Muscle layer of duodenum (tissue), 2 donors: ENCODE measurements around the gene OR2AG1.

Experiments used
- H3K27ac ChIP-seq: one replicate; pipeline ENCODE4 v1.7.0; 2013; ENCODE audit warnings: mild to moderate bottlenecking, low read length
- H3K27me3 ChIP-seq: one replicate; pipeline ENCODE4 v1.7.0; 2013; ENCODE audit warnings: low read depth, mild to moderate bottlenecking, control low read depth, low read length
- H3K36me3 ChIP-seq, 2 donors: one replicate each; pipeline ENCODE4 v1.7.0; 2013; ENCODE audit warnings: low read length in 2 of 2, control low read depth in 1 of 2, mild to moderate bottlenecking in 1 of 2; ENCODE audit not compliant: insufficient read depth in 2 of 2, control insufficient read depth in 1 of 2
- H3K4me1 ChIP-seq, 2 donors: one replicate each; pipeline ENCODE4 v1.7.0; 2013; ENCODE audit warnings: low read length in 2 of 2, mild to moderate bottlenecking in 2 of 2, control low read depth in 1 of 2, moderate library complexity in 1 of 2; ENCODE audit not compliant: insufficient read depth in 2 of 2, control insufficient read depth in 1 of 2
- H3K4me3 ChIP-seq, 2 donors: one replicate each; pipeline ENCODE4 v1.7.0; 2013; ENCODE audit warnings: low read length in 2 of 2, low read depth in 1 of 2, mild to moderate bottlenecking in 1 of 2
- H3K9me3 ChIP-seq, 2 donors: one replicate each; pipeline ENCODE4 v1.7.0; 2013; ENCODE audit warnings: low read length in 2 of 2, control low read depth in 1 of 2, mild to moderate bottlenecking in 1 of 2; ENCODE audit not compliant: control insufficient read depth in 1 of 2
- donor health status: healthy.

OR2AG1 gene

GRCh38 chr11:6782720-6783119 lies at the start of gene OR2AG1:
TSS of gene OR2AG1 (plus strand) at chr11:6783020. CDS start at chr11:6785038, 2,018 bp downstream.
- no peaks in the 10 kb centered on the region for H3K4me1 ChIP-seq
- H3K27me3 ChIP-seq = no peaks in the 10 kb centered on the region
- H3K27ac ChIP-seq = no peak within 1 kb of the TSS
- no peaks in the 10 kb centered on the region for H3K9me3 ChIP-seq
- H3K4me3 ChIP-seq = no peak within 1 kb of the TSS
- no peaks in the 10 kb centered on the region for H3K36me3 ChIP-seq

GRCh38 chr11:6733326-6734275 lies 49.2 kb upstream of the OR2AG1 start:
- H3K9me3 ChIP-seq = peaks cover 0 to 5% of the 10 kb centered on the region in 2 donors
- H3K27ac ChIP-seq = no peak overlapping the region
- no peak overlapping the region for H3K4me3 ChIP-seq
- no peaks in the 10 kb centered on the region for H3K27me3 ChIP-seq
- no peaks in the 10 kb centered on the region for H3K36me3 ChIP-seq
- H3K4me1 ChIP-seq = no peaks in the 10 kb centered on the region

GRCh38 chr11:6734616-6735015 lies 48.2 kb upstream of the OR2AG1 start:
- Histone ChIP-seq H3K4me3 (no peak overlapping the region), H3K9me3 (peaks cover 0 to 5% of the 10 kb centered on the region in 2 donors), H3K27me3 (no peaks in the 10 kb centered on the region), H3K4me1 (no peaks in the 10 kb centered on the region), H3K36me3 (no peaks in the 10 kb centered on the region), H3K27ac (no peak overlapping the region)

GRCh38 chr11:6735306-6735705 lies 47.5 kb upstream of the OR2AG1 start:
- Histone ChIP-seq H3K4me3 (no peak overlapping the region), H3K4me1 (no peaks in the 10 kb centered on the region), H3K9me3 (peaks cover 0 to 5% of the 10 kb centered on the region in 2 donors), H3K27ac (no peak overlapping the region), H3K36me3 (no peaks in the 10 kb centered on the region), H3K27me3 (no peaks in the 10 kb centered on the region)

GRCh38 chr11:6736495-6737121 lies 46.2 kb upstream of the OR2AG1 start:
- H3K4me3 ChIP-seq = no peak overlapping the region
- H3K27me3 ChIP-seq = no peaks in the 10 kb centered on the region
- H3K9me3 ChIP-seq = peaks cover 0 to 5% of the 10 kb centered on the region in 2 donors
- no peaks in the 10 kb centered on the region for H3K36me3 ChIP-seq
- H3K4me1 ChIP-seq = no peaks in the 10 kb centered on the region
- H3K27ac ChIP-seq = no peak overlapping the region

- H3K36me3 ChIP-seq = no peaks in the 10 kb centered on the region
- H3K9me3 ChIP-seq = peaks cover 0 to 5% of the 10 kb centered on the region in 2 donors
- H3K27ac ChIP-seq = no peak overlapping the region
- H3K27me3 ChIP-seq = no peaks in the 10 kb centered on the region
- H3K4me3 ChIP-seq = no peak overlapping the region
- H3K4me1 ChIP-seq = no peaks in the 10 kb centered on the region
Observed at GRCh38 chr11:6737872-6738466, 44.9 kb upstream of the OR2AG1 start.

GRCh38 chr11:6738590-6738989 lies 44.2 kb upstream of the OR2AG1 start:
- Histone ChIP-seq H3K4me3 (no peak overlapping the region), H3K27ac (no peak overlapping the region), H3K27me3 (no peaks in the 10 kb centered on the region), H3K9me3 (peaks cover 0 to 5% of the 10 kb centered on the region in 2 donors), H3K36me3 (no peaks in the 10 kb centered on the region), H3K4me1 (no peaks in the 10 kb centered on the region)

GRCh38 chr11:6742260-6742659 lies 40.6 kb upstream of the OR2AG1 start:
- Histone ChIP-seq H3K27ac (no peak overlapping the region), H3K27me3 (no peaks in the 10 kb centered on the region), H3K4me1 (no peaks in the 10 kb centered on the region), H3K9me3 (no peaks in the 10 kb centered on the region), H3K4me3 (no peak overlapping the region), H3K36me3 (no peaks in the 10 kb centered on the region)

GRCh38 chr11:6745018-6745417 lies 37.8 kb upstream of the OR2AG1 start:
- no peaks in the 10 kb centered on the region for H3K9me3 ChIP-seq
- H3K36me3 ChIP-seq = no peaks in the 10 kb centered on the region
- H3K27ac ChIP-seq = peak overlapping the region; percentile 89
- no peaks in the 10 kb centered on the region for H3K4me1 ChIP-seq
- H3K4me3 ChIP-seq = peak overlapping the region; percentile 41 to 59
- no peaks in the 10 kb centered on the region for H3K27me3 ChIP-seq

GRCh38 chr11:6745465-6746015 lies 37.3 kb upstream of the OR2AG1 start:
- no peaks in the 10 kb centered on the region for H3K4me1 ChIP-seq
- H3K4me3 ChIP-seq = peak overlapping the region; percentile 41 to 59
- H3K27me3 ChIP-seq = no peaks in the 10 kb centered on the region
- no peaks in the 10 kb centered on the region for H3K9me3 ChIP-seq
- H3K27ac ChIP-seq = peak overlapping the region; percentile 89
- no peaks in the 10 kb centered on the region for H3K36me3 ChIP-seq

- no peaks in the 10 kb centered on the region for H3K4me1 ChIP-seq
- H3K36me3 ChIP-seq = no peaks in the 10 kb centered on the region
- H3K27me3 ChIP-seq = no peaks in the 10 kb centered on the region
- H3K4me3 ChIP-seq = peak overlapping the region; percentile 41 to 59
- no peaks in the 10 kb centered on the region for H3K9me3 ChIP-seq
- peak overlapping the region; percentile 89 for H3K27ac ChIP-seq
Observed at GRCh38 chr11:6746086-6746618, 36.7 kb upstream of the OR2AG1 start.
